GM12872 (cell line): Measurements from ENCODE around the gene ABHD4.

Experiments used
- TF ChIP-seq, protein P1 (sequence below): IDR thresholded peaks from 3 replicates; pipeline ENCODE4 v1.5.1; 2011; ENCODE audit warnings: low read depth, mild to moderate bottlenecking, low read length, moderate library complexity; ENCODE audit not compliant: insufficient read depth

Gene ABHD4

GRCh38 chr14:22573804-22574203 is 24.3 kb upstream of the ABHD4 start:
- TF ChIP-seq, protein P1, sequence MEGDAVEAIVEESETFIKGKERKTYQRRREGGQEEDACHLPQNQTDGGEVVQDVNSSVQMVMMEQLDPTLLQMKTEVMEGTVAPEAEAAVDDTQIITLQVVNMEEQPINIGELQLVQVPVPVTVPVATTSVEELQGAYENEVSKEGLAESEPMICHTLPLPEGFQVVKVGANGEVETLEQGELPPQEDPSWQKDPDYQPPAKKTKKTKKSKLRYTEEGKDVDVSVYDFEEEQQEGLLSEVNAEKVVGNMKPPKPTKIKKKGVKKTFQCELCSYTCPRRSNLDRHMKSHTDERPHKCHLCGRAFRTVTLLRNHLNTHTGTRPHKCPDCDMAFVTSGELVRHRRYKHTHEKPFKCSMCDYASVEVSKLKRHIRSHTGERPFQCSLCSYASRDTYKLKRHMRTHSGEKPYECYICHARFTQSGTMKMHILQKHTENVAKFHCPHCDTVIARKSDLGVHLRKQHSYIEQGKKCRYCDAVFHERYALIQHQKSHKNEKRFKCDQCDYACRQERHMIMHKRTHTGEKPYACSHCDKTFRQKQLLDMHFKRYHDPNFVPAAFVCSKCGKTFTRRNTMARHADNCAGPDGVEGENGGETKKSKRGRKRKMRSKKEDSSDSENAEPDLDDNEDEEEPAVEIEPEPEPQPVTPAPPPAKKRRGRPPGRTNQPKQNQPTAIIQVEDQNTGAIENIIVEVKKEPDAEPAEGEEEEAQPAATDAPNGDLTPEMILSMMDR: no peak

DNA sequence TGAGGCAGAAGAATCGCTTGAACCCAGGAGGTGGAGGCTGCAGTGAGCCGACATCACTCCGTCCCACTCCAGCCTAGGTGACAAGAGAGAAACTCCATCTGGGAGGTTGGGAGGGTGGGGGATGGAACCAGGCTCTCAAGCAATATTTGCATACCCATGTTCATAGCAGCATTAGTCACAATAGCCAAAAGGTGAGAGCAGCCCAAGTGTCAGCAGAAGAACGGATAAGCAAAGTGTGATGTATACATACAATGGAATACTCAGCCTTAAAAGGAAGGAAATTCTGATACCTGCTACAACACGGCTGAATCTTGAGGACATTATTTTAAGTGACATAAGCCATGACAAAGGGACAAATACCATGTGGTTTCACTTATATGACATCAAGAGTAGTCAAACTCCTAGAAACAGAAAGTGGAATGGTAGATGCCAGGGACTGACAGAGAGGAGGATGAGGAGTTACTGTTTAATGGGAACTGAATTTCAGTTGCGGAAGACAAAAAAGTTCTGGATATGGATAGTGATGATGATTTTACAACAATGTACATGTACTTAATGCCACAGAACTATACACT is 20.7 kb upstream of the ABHD4 start:
- TF ChIP-seq, protein P1: no peak

DNA sequence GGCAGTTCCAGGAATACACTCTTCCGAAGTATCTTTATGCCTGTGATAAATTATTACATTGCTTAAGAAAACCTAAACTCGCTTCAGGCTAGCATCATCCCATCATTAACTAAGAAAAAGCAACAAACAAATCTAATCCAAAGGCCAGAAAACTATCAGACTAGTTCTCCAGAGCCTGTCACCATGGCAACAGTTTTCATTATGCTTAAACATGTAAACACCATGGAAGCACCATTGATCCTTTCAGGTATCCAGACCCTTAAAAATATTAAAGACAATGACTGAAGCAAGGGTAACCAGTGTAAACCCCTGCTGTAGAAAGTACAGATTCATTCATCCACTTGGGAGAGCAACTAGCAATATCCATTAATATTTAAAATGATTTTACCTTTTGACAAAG is 18.9 kb upstream of the ABHD4 start:
- TF ChIP-seq, protein P1: no peak

- TF ChIP-seq, protein P1: no peak
Observed at GRCh38 chr14:22579881-22580280, 18.2 kb upstream of the ABHD4 start.

- TF ChIP-seq, protein P1: no peak
Observed at GRCh38 chr14:22580625-22581024, 17.5 kb upstream of the ABHD4 start.

DNA sequence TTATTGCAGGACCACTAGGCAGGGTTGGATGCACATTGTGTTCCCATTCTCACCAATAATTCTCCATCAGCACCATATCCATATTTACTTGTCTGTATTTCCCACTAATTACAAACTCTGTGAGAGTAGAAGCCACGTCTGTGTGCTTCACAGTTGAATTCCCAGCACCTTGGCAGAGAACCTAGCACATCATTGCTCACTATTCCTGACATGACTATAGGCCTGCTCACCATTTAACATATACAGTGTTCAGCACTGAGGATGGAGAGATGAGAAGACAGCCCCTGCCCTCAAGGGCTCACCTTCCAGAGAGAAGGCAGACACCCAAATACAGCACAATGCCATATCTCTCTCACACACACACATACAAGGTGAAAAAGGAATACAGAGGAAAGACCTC is 14.1 kb upstream of the ABHD4 start:
- TF ChIP-seq, protein P1: no peak

GRCh38 chr14:22587247-22587646 is 10.9 kb upstream of the ABHD4 start:
- TF ChIP-seq, protein P1: no peak
